ENCODE data around the gene GRK1. TPM values are rescaled to one million over a fixed set of nuclear protein-coding genes. Genes with fewer than 3 reads are reported as not detected.

Gene GRK1
- total RNA-seq, 2 experiments from 2014 or later = 0.07 to 0.09 TPM

- Mint-ChIP-seq H3K9me3 (no peaks in the 10 kb centered on the region), H3K4me3 (no peak overlapping the region), H3K27me3 (no peaks in the 10 kb centered on the region), H3K36me3 (ENCODE audit: low read depth) (peaks cover 12% of the 10 kb centered on the region), H3K4me1 (ENCODE audit: low read depth) (peaks cover 12% of the 10 kb centered on the region), H3K27ac (no peak overlapping the region)
- ChIA-PET CTCF (no interaction called here), POLR2A (interaction anchor here (0.6 kb wide), 1 partner anchor 11 kb away, joined by 3 read pairs; the partner anchor contains the start of gene ATP4B)
- no peak for TF ChIP-seq CTCF (IDR thresholded peaks at IDR 0.05)
- ATAC-seq (peak; percentile 47), DNase-seq (peak; percentile 13)
- intact Hi-C loops (cut with micrococcal nuclease) = no loop called here
Observed at GRCh38 chr13:113646921-113647340, 20.1 kb upstream of the GRK1 start.

- no peak for DNase-seq
- ATAC-seq = peak; percentile 37
- CTCF ChIA-PET = no interaction called here
Observed at GRCh38 chr13:113647351-113648215, 19.4 kb upstream of the GRK1 start.

GRCh38 chr13:113648216-113648610 lies 18.8 kb upstream of the GRK1 start:
- TF ChIP-seq CTCF (IDR thresholded peaks at IDR 0.05) = no peak
- intact Hi-C loops (cut with micrococcal nuclease) = no loop called here
- POLR2A ChIA-PET = no interaction called here
- Mint-ChIP-seq H3K27ac (no peak overlapping the region), H3K36me3 (ENCODE audit: low read depth) (peaks cover 2% of the 10 kb centered on the region), H3K4me3 (no peak overlapping the region), H3K27me3 (no peaks in the 10 kb centered on the region), H3K4me1 (ENCODE audit: low read depth) (peaks cover 15% of the 10 kb centered on the region), H3K9me3 (no peaks in the 10 kb centered on the region)
- CTCF ChIA-PET = no interaction called here
- ATAC-seq (no peak), DNase-seq (no peak)

More at GRCh38 chr13:113647351-113648215, 19.4 kb upstream of the GRK1 start:
- Mint-ChIP-seq H3K4me1 (ENCODE audit: low read depth) (peaks cover 12% of the 10 kb centered on the region), H3K9me3 (no peaks in the 10 kb centered on the region), H3K36me3 (ENCODE audit: low read depth) (peaks cover 5% of the 10 kb centered on the region), H3K4me3 (no peak overlapping the region), H3K27me3 (no peaks in the 10 kb centered on the region), H3K27ac (no peak overlapping the region)
- POLR2A ChIA-PET = no interaction called here
- TF ChIP-seq CTCF (IDR thresholded peaks at IDR 0.05) = no peak
- intact Hi-C loops (cut with micrococcal nuclease) = no loop called here

- no peak for TF ChIP-seq CTCF (IDR thresholded peaks at IDR 0.05)
- CTCF ChIA-PET = no interaction called here
- ATAC-seq (no peak), DNase-seq (no peak)
- Mint-ChIP-seq H3K36me3 (ENCODE audit: low read depth) (no peaks in the 10 kb centered on the region), H3K4me3 (no peak overlapping the region), H3K27me3 (no peaks in the 10 kb centered on the region), H3K4me1 (ENCODE audit: low read depth) (peaks cover 25% of the 10 kb centered on the region), H3K9me3 (no peaks in the 10 kb centered on the region), H3K27ac (no peak overlapping the region)
- POLR2A ChIA-PET = no interaction called here
- intact Hi-C loops (cut with micrococcal nuclease) = no loop called here
Observed at GRCh38 chr13:113649212-113649611, 17.8 kb upstream of the GRK1 start.

- Mint-ChIP-seq H3K27ac (no peak overlapping the region), H3K9me3 (no peaks in the 10 kb centered on the region), H3K27me3 (no peaks in the 10 kb centered on the region), H3K4me1 (ENCODE audit: low read depth) (peaks cover 26% of the 10 kb centered on the region), H3K4me3 (no peak overlapping the region), H3K36me3 (ENCODE audit: low read depth) (no peaks in the 10 kb centered on the region)
- ATAC-seq = no peak
- POLR2A ChIA-PET = no interaction called here
- no peak for TF ChIP-seq CTCF (IDR thresholded peaks at IDR 0.05)
- CTCF ChIA-PET = no interaction called here
- DNase-seq = no peak
- intact Hi-C loops (cut with micrococcal nuclease) = no loop called here
Observed at GRCh38 chr13:113650275-113650674, 16.7 kb upstream of the GRK1 start.

All from activated CD8-positive, alpha-beta T cell treated with anti-CD3 and anti-CD28 coated beads for 36 hours (primary cell).